Measurements from ENCODE around the gene SDS.

SDS gene

DNA sequence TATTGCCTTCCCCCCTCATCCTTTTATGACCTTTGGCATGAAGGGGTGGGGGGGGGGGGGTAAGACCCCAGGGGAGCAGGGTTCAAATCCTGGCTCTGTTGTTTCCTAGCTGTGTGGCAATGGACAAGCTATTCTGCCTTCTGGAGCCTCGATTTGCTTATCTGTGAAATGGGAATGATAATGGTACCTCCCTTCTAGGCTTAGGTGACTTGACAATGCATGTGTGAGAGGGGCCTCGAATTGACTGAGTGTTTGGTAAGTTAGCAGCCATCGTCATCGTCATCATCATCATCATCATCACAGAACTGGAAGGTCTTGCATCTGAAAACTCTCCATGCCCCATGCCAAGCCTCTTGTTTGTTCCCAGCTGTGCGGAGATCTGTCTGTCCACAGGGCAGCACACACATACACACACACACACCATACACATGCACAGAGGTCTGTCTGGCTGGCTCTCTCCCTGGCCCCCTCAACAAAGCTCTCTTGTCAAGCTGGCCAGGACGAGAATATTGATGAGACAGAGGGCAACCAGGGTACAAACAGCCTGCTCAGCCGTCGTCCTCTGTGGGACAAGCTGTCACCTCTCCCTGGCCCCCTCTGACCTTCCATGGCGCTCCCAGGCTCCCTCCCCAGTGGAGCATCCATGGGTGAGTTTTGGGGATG lies 5.9 kb upstream of the SDS start:
- DNase-seq (ENCODE audit: low read depth in 2 of 2), result no peak
- TF ChIP-seq, protein P1, sequence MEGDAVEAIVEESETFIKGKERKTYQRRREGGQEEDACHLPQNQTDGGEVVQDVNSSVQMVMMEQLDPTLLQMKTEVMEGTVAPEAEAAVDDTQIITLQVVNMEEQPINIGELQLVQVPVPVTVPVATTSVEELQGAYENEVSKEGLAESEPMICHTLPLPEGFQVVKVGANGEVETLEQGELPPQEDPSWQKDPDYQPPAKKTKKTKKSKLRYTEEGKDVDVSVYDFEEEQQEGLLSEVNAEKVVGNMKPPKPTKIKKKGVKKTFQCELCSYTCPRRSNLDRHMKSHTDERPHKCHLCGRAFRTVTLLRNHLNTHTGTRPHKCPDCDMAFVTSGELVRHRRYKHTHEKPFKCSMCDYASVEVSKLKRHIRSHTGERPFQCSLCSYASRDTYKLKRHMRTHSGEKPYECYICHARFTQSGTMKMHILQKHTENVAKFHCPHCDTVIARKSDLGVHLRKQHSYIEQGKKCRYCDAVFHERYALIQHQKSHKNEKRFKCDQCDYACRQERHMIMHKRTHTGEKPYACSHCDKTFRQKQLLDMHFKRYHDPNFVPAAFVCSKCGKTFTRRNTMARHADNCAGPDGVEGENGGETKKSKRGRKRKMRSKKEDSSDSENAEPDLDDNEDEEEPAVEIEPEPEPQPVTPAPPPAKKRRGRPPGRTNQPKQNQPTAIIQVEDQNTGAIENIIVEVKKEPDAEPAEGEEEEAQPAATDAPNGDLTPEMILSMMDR (IDR thresholded peaks at IDR 0.05; ENCODE audit: low read depth, low read length), result no peak
- H3K4me3 ChIP-seq (replicated peaks in 1 of 2; ENCODE audit: low read depth in 2 of 2, low read length in 2 of 2), result no peak overlapping the region

DNA sequence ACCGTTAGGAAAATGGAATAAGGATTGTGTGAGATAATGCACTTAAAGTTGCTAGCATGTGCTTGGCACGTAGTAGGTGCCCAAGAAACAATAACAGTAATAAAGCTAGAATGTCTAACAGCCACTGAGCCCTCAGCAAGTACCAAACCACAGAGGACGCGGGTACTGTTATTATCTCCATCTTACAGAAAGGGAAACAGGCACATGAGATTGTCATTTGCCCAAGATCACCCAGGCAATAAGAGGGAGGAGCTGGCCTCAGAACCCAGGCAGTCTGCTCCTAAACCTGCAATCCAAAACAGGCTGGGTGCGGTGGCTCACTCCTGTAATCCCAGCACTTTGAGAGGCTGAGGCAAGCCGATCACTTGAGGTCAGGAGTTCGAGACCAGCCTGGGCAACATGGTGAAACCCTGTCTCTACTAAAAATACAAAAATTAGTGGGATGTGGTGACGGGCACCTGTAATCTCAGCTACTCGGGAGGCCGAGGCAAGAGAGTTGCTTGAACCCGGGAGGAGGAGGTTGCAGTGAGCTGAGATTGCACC lies 5.1 kb upstream of the SDS start:
- DNase-seq (ENCODE audit: low read depth in 2 of 2), result no peak
- no peak overlapping the region for H3K4me3 ChIP-seq (replicated peaks in 1 of 2; ENCODE audit: low read depth in 2 of 2, low read length in 2 of 2)
- TF ChIP-seq, protein P1 (IDR thresholded peaks at IDR 0.05; ENCODE audit: low read depth, low read length), result no peak

DNA sequence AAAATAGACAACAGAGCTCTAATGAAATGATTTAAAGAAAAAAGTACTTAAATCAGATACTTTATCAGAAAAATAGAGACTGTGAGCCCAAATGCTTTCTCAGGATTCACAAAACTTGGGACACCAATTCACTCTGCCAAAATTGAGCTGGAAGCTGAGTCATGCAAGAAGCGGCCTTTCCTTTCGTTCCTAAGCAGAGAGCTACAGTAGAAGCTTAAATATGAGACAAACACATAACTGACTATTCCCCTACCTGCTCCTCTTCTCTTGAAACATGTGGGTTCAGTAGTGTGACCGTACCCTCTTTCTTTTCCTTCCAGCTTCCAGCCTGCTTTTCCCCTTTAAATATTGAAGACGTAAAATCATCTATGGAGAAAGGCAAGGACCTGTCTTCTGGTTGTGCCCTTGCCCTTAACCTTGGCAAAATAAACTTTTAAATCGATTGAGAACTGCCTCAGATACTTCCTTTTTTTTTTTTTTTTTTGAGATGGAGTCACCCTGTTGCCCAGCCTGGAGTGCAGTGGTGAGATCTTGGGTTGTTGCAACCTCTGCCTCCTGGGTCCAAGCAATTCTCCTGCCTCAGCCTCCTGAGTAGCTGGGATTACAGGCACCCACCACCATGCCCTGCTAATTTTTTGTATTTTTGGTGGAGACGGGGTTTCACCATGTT lies 4.4 kb upstream of the SDS start:
- TF ChIP-seq, protein P1 (IDR thresholded peaks at IDR 0.05; ENCODE audit: low read depth, low read length), result no peak
- H3K4me3 ChIP-seq (replicated peaks in 1 of 2; ENCODE audit: low read depth in 2 of 2, low read length in 2 of 2), result no peak overlapping the region
- peak; percentile 68 to 78 for DNase-seq (ENCODE audit: low read depth in 2 of 2)

DNA sequence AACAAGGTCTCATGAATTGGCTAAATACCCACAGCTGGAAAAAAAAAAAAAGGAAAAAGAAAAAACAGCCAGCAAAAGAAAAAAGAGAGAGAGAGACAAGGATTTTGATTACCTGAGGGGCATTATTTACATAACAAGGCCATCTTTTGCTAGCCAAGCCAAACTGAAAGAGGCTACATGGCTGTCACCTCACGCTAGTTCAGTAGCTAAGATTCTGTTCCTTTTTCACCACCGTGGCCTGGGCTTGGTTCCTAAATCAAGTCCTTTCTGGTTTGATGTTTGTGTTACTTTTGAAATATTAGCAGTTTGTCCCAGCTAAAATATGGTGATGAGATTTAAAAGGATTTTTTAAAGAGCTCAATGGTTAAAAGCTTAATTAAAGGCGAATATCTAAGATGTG lies 2.0 kb upstream of the SDS start:
- TF ChIP-seq, protein P1 (IDR thresholded peaks at IDR 0.05; ENCODE audit: low read depth, low read length), result no peak
- no peak for DNase-seq (ENCODE audit: low read depth in 2 of 2)
- no peak overlapping the region for H3K4me3 ChIP-seq (replicated peaks in 1 of 2; ENCODE audit: low read depth in 2 of 2, low read length in 2 of 2)

DNA sequence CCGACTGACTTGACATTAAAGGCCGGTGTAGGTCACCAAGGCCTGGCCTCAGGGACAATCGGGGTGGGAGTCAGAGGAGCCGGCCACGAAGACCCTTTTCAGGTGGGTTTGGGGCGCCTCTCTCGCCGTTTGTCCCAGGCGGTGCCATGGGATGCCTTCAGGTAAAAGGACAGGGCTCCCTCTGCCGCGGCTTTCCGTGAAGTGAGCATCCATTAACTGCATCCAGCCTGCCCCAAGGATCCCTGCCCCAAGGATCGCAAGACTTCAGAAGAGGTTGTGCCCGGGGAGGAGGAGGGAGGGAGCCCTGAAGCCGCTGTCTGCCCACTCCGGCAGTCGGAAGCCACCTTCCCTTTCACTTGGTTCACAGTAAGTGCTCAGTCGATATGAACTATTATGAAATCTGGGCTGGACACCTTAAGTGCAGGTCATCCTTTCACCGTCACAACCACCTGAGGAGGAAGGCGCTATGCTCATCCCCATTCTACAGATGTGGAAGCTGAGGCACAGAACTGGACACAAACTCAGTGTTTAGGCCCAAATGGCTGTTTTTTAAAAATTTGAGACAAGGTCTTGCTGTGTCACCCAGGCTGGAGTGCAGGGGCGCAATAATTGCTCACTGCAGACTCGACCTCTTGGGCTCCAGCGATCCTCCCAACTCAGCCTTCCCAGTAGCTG lies 964 bp downstream of the SDS start:
- TF ChIP-seq, protein P1 (IDR thresholded peaks at IDR 0.05; ENCODE audit: low read depth, low read length), result no peak
- no peak overlapping the region for H3K4me3 ChIP-seq (replicated peaks in 1 of 2; ENCODE audit: low read depth in 2 of 2, low read length in 2 of 2)
- no peak for DNase-seq (ENCODE audit: low read depth in 2 of 2)

DNA sequence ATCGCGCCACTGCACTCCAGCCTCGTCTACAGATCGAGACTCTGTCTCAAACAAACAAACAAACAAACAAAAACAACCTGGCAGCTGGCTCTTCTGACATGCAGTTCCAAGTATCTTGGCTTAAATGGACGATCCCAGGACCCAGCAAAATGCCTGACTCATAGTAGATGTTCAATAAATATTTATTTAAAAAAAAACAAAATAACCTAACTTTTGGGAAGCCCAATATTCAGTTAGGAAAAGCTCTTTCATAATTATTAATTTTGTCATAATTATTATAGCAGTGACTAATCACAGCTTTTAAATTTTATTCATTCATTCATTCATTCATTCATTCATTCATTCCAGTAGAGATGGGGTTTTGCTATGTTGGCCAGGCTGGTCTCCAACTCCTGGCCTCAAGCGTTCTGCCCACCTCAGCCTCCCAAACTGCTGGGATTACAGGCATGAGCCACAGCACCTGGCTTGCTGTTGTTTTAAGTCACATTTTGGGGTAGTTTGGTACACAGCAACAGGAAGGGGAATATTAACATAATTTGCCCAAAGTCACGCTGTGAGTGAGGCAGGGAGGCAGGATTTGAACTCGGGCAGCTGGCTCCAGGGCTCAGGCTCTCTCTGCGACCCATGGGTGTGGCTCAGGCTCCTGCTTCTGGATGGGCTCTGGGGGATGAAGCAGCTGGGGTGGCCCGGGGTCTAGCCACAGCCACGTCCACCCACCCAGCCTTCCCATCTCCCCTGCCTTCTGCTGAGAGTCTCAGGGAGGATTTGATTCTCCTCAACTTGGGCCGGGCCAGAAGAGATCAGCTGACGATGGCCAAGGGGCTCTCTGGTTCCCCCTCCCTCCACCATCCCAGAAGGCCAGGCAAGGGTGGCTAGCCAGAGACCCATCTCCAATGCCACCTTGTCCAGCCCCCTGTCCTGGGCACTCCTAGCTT lies 2.4 kb downstream of the SDS start:
- no peak for DNase-seq (ENCODE audit: low read depth in 2 of 2)
- no peak overlapping the region for H3K4me3 ChIP-seq (replicated peaks in 1 of 2; ENCODE audit: low read depth in 2 of 2, low read length in 2 of 2)
- TF ChIP-seq, protein P1 (IDR thresholded peaks at IDR 0.05; ENCODE audit: low read depth, low read length), result no peak
